ENCODE measurements around the gene PITPNB. TPM values are rescaled to one million over a fixed set of nuclear protein-coding genes. Genes with fewer than 3 reads are reported as not detected.

Gene PITPNB
- polyA plus RNA-seq, 1 donor (not counting 4 experiments of a cell fraction or from before 2014, with no cell fraction given) = 81.6 TPM

DNA sequence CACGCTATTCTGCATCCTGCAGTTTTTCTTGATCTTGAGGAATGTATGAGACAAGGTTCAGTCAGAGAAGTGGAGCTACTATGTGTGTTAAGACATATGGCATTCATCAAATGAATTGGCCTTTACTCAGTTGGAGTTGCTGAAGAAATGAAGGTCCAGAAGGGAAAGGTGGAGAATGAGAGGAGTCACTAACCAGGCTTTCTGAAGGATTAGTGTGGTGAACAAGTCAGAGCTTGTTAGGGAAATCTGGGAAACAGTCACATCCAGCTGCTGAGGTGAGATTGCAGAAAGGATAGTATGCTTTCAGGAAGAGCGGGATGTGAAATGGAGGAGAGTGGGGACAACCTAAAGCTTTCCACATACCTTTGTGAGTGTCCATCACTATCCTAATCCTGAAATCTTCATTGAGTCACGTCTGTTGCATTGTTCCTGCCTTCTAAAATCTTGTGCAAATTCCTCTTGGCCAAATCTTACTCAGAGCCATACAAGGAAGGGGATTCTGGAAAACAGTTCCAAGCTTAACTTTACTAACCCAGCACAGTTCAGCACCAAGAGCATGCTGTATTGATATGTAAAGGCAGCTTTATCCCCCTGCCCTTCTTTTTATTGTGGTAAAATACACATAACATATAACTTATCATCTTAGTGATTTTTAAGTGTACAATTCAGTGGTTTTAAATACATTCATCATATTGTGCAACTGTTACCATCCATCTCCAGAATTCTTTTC, 11.4 kb upstream of the PITPNB start:
- DNase-seq (ENCODE audit: low read depth, low spot score) (peak; percentile 75), FAIRE-seq (peak; percentile 100)
- Histone ChIP-seq H3K36me3 (ENCODE audit: control insufficient read depth in 2 of 2, extremely low read depth in 1 of 2, insufficient read depth in 2 of 2, low read length in 2 of 2) (no peaks in the 10 kb centered on the region), H3K79me2 (ENCODE audit: control insufficient read depth, insufficient read depth, low read length) (no peaks in the 10 kb centered on the region), H3K4me2 (ENCODE audit: control insufficient read depth, extremely low read depth, insufficient read depth, low read depth, low read length) (peak overlapping the region; percentile 37), H3K27ac (ENCODE audit: control insufficient read depth, insufficient read depth, low read length) (no peak overlapping the region), H3K4me1 (ENCODE audit: control insufficient read depth, extremely low read depth, insufficient read depth, low read length) (peaks cover 15% of the 10 kb centered on the region), H3K9me3 (ENCODE audit: control insufficient read depth, low read depth, low read length) (no peaks in the 10 kb centered on the region), H3K27me3 (ENCODE audit: control insufficient read depth, extremely low read depth, insufficient read depth, low read length) (no peaks in the 10 kb centered on the region), H3K4me3 (ENCODE audit: control insufficient read depth in 2 of 3, extremely low read depth in 1 of 3, insufficient read depth in 2 of 3, low read depth in 1 of 3, low read length in 3 of 3) (no peak overlapping the region), H2AFZ (ENCODE audit: control insufficient read depth, low read length) (no peak overlapping the region), H3K9me1 (ENCODE audit: control insufficient read depth, extremely low read depth, insufficient read depth, low read length) (no peaks in the 10 kb centered on the region), H3K9ac (ENCODE audit: control insufficient read depth, extremely low read depth, insufficient read depth, low read length) (no peak overlapping the region), H4K20me1 (ENCODE audit: control insufficient read depth, extremely low read depth, insufficient read depth, low read length) (no peaks in the 10 kb centered on the region)
- dilution Hi-C loops (cut with MboI; ENCODE audit: extremely low pct_ligation_motif_present, low sequenced_read_pairs) = no loop called here
- TF ChIP-seq CTCF (optimal IDR thresholded peaks at IDR 0.05 in 1 of 3, IDR thresholded peaks at IDR 0.05 in 1 of 3, conservative IDR thresholded peaks at IDR 0.05 in 1 of 3; ENCODE audit: extremely low read depth in 1 of 3, insufficient read depth in 2 of 3, low read length in 3 of 3) = no peak
- no peak for TF ChIP-seq EZH2 (IDR thresholded peaks at IDR 0.05; ENCODE audit: low read length)

- DNase-seq (ENCODE audit: low read depth, low spot score) = no peak
- TF ChIP-seq CTCF (optimal IDR thresholded peaks at IDR 0.05 in 1 of 3, IDR thresholded peaks at IDR 0.05 in 1 of 3, conservative IDR thresholded peaks at IDR 0.05 in 1 of 3; ENCODE audit: extremely low read depth in 1 of 3, insufficient read depth in 2 of 3, low read length in 3 of 3) = no peak
- no peak for TF ChIP-seq EZH2 (IDR thresholded peaks at IDR 0.05; ENCODE audit: low read length)
Measured at GRCh38 chr22:27927608-27928007, 8.6 kb upstream of the PITPNB start.

More at GRCh38 chr22:27927608-27928007, 8.6 kb upstream of the PITPNB start:
- no peak overlapping the region for H3K4me3 ChIP-seq (ENCODE audit: control insufficient read depth in 2 of 3, extremely low read depth in 1 of 3, insufficient read depth in 2 of 3, low read depth in 1 of 3, low read length in 3 of 3)
- no peaks in the 10 kb centered on the region for H3K27me3 ChIP-seq (ENCODE audit: control insufficient read depth, extremely low read depth, insufficient read depth, low read length)
- H3K27ac ChIP-seq (ENCODE audit: control insufficient read depth, insufficient read depth, low read length) = no peak overlapping the region
- no peak overlapping the region for H3K4me2 ChIP-seq (ENCODE audit: control insufficient read depth, extremely low read depth, insufficient read depth, low read depth, low read length)
- no peaks in the 10 kb centered on the region for H4K20me1 ChIP-seq (ENCODE audit: control insufficient read depth, extremely low read depth, insufficient read depth, low read length)
- H3K9me3 ChIP-seq (ENCODE audit: control insufficient read depth, low read depth, low read length) = no peaks in the 10 kb centered on the region
- peaks cover 0 to 2% of the 10 kb centered on the region in 2 experiments for H3K36me3 ChIP-seq (ENCODE audit: control insufficient read depth in 2 of 2, extremely low read depth in 1 of 2, insufficient read depth in 2 of 2, low read length in 2 of 2)
- no peaks in the 10 kb centered on the region for H3K9me1 ChIP-seq (ENCODE audit: control insufficient read depth, extremely low read depth, insufficient read depth, low read length)
- H2AFZ ChIP-seq (ENCODE audit: control insufficient read depth, low read length) = no peak overlapping the region
- FAIRE-seq = no peak
- no peaks in the 10 kb centered on the region for H3K79me2 ChIP-seq (ENCODE audit: control insufficient read depth, insufficient read depth, low read length)
- dilution Hi-C loops (cut with MboI; ENCODE audit: extremely low pct_ligation_motif_present, low sequenced_read_pairs) = no loop called here
- H3K4me1 ChIP-seq (ENCODE audit: control insufficient read depth, extremely low read depth, insufficient read depth, low read length) = peaks cover 15% of the 10 kb centered on the region
- no peak overlapping the region for H3K9ac ChIP-seq (ENCODE audit: control insufficient read depth, extremely low read depth, insufficient read depth, low read length)

All from keratinocyte (primary cell).